Thyroid gland (tissue), 4 donors: ENCODE data around the gene ZNF554.
"Not testable (repeated sequence)": the region's sequence is repeated elsewhere in the genome, so short reads cannot be mapped to it uniquely, and the experiment has no call there.

ENCODE experiments used
- CTCF ChIP-seq, 6 experiments: fragments of 200-600 bp in 3 of 6; fragments of 450-650 bp in 3 of 6; sonication (generic) in 3 of 6; IDR thresholded peaks; one replicate each; pipeline ENCODE4 v1.5.1; 2016 to 2019; ENCODE audit warnings: antibody characterized with exemption in 6 of 6, mild to moderate bottlenecking in 2 of 6, inconsistent platforms in 1 of 6, moderate library complexity in 1 of 6
- POLR2A ChIP-seq, 2 donors: fragments of 450-650 bp; IDR thresholded peaks; one replicate each; pipeline ENCODE4 v1.6.1; 2017; ENCODE audit warnings: antibody characterized with exemption in 2 of 2, mild to moderate bottlenecking in 2 of 2, moderate library complexity in 1 of 2

- TF ChIP-seq CTCF (IDR thresholded peaks at IDR 0.05), result peak in 4 of 6 experiments; percentile 18 to 73 (median 52)
- not testable (repeated sequence) for TF ChIP-seq POLR2A (IDR thresholded peaks at IDR 0.05)
Observed at GRCh38 chr19:2872175-2872574, 52.5 kb downstream of the ZNF554 start.
